HG03520 (cell line): ENCODE measurements around the gene PTPRG.

ENCODE experiments used
- ATAC-seq: cut with Tn5 transposase; IDR thresholded peaks from one replicate; pipeline ENCODE4 v1.9.1; 2021; ENCODE audit warnings: mild to moderate bottlenecking, moderate library complexity; ENCODE audit not compliant: unreplicated experiment

The PTPRG gene

DNA sequence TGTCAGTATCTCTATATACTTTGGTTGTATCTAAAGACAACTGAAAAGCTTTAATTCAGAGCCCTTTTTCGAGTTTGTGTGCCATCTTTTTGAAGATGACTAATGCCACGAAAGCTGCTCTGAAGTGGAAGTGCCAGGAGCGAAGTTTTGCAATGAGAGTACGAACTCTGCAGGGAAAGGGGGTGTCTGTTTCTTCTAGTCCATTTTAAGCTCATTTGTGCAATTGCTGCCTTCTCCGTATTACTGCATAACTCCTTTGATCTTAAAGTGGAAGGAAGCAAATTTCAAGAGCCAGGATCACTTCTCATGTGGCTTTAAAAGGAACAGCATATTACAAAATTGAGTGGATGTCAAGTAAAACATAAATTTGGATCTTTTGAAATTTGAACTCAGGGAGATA, 566.7 kb downstream of the PTPRG start:
- ATAC-seq: no peak

- ATAC-seq: no peak
Observed at GRCh38 chr3:62128681-62129080, 567.3 kb downstream of the PTPRG start.

- no peak for ATAC-seq
Observed at GRCh38 chr3:62131050-62131449, 569.7 kb downstream of the PTPRG start.

GRCh38 chr3:62131620-62132019, 570.2 kb downstream of the PTPRG start:
- ATAC-seq: no peak

GRCh38 chr3:62132027-62132602, 570.7 kb downstream of the PTPRG start:
- no peak for ATAC-seq

- no peak for ATAC-seq
Observed at GRCh38 chr3:62133015-62133414, 571.6 kb downstream of the PTPRG start.

- no peak for ATAC-seq
Observed at GRCh38 chr3:62134061-62134496, 572.7 kb downstream of the PTPRG start.

DNA sequence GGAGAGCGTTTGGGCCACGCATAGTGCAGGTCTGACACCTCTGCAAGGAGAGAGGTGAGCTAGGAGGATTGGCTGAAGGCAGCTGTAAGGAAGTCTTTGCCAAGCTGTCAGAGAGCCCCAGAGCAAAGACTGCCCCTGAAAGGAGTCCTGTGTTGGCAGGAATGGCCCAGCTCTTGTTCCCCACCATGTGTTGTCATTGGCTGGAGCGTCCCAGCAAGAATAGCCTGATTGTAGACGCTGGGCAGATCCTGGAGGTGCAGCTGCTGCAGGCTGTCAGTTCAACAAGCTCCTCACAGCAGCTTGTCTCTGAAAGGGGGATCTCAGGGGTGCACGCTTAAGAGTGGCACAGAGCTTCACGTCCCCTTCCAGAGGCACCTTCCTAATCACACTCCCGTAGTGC, 574.4 kb downstream of the PTPRG start:
- ATAC-seq: no peak

DNA sequence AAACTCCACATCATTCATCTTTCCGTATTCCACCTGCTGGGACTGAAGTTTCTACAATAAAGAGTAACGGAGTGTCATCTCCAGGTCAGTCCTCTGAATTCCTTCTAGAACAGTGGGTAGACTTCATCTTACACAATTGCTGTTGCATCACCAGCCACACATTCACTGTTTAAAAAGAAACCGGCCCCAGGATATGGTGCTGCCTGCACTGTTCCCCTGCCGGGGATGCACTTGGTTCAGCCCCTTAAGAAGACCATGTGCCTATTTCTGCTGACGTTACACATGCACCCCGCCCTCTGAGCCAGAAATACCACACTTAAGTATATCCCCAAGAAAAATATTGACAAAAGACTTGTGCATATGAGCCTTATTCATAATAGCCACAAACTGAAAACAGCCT, 578.6 kb downstream of the PTPRG start:
- no peak for ATAC-seq

GRCh38 chr3:62142331-62143085, 581.1 kb downstream of the PTPRG start:
- ATAC-seq: no peak

DNA sequence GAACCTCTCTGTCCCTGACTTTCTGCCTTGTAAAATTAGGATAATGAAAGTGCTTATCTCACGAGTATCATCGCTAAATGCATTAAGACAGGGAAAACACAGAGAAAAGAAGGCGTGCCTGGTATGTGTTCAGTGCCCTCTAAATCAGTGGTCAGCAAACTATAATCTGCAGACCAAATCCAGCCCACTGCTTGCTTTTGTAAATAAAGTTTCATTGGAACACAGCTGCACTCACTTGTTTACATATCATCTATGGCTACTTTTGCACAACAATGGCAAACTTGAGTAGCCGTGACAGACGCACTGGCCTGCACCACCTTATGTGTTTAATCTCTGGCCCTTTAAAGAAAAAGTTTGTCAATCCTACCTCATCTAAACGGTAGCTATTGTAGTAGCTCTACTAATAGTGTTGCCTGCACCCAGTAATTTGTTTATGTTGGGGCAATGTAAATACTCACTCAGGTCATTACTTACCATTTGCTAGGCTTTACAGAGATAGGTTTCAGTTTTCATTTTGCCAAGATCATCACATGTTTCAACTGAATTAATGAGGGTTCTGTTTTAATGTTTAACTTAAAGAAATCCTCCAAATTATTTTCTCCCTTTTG, 582.6 kb downstream of the PTPRG start:
- no peak for ATAC-seq

- ATAC-seq: no peak
Observed at GRCh38 chr3:62144482-62144881, 583.1 kb downstream of the PTPRG start.

DNA sequence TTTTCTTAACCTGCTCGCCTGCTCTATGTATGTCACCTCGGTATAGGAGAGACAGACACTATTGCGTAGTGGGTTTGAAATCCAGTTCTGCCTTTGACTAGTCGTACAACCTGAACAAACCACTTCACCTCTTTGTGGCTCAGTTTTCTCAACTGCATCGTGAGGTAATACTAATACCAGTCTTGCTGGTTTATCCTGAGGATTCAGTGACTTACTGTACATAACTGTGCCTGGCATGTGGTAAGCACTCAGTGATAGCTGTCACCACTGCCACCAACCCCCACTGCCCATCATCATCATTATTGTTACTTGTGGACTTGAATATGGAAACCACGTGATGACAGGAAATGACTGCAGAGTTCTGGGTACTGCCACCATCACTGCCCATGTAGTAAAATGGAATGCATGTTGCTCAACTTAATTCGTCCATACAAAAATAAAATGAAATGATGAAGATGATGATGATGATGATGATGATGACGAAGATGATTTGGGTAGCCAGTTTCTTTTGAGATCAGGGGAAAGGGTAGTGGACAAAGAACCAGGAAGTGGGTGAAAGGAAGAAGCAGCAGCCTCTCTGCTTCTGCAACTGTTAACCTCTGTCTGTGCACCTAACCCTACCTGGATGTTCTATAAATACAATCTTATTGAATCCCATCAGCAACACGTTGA, 583.9 kb downstream of the PTPRG start:
- ATAC-seq: no peak

- no peak for ATAC-seq
Observed at GRCh38 chr3:62149539-62149938, 588.2 kb downstream of the PTPRG start.

GRCh38 chr3:62149962-62150361, 588.6 kb downstream of the PTPRG start:
- ATAC-seq: no peak

- no peak for ATAC-seq
Observed at GRCh38 chr3:62151591-62151990, 590.2 kb downstream of the PTPRG start.

DNA sequence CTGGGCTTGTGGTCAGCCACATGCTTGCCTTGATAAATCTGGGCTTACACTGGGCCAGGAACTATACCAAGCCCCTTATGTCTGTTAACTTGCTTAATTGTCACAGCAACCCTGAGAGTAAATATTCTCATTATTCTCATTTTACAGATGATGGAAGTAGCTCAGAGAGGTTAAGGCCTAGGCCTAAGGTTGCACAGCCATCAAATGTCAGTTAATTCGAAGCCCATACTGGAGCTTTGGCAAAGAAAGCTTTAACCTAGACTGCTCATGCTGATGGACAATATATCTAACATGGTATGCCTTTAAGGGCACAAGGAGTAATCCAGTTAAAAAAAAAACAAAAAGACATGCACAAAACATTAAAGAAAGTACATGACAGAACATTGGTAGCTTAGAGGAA, 591.9 kb downstream of the PTPRG start:
- ATAC-seq: no peak

GRCh38 chr3:62154457-62155148, 593.2 kb downstream of the PTPRG start:
- ATAC-seq: no peak

- no peak for ATAC-seq
Observed at GRCh38 chr3:62159056-62159708, 597.8 kb downstream of the PTPRG start.

DNA sequence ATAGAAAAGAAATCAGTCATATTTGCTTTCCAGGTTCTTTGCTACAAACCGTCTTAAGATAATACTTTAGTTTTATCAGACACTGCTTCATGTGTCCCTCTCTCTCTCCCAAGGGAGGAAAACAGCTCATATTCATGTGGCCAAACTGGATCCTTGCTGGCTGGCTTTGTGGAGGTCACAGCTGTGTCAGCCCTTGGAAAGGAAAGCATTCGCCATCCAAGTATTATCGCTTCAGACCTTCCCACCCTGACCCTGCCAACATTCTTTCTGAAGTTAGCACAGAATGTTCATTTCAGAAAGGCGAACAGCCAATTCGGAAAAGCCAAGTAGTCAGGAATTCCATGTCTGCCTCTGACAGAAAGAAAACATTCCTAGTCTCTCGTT, 598.3 kb downstream of the PTPRG start:
- no peak for ATAC-seq

GRCh38 chr3:62161371-62161770, 600.0 kb downstream of the PTPRG start:
- ATAC-seq: no peak
